ENCODE measurements around the gene CD300LF.

Gene CD300LF

DNA sequence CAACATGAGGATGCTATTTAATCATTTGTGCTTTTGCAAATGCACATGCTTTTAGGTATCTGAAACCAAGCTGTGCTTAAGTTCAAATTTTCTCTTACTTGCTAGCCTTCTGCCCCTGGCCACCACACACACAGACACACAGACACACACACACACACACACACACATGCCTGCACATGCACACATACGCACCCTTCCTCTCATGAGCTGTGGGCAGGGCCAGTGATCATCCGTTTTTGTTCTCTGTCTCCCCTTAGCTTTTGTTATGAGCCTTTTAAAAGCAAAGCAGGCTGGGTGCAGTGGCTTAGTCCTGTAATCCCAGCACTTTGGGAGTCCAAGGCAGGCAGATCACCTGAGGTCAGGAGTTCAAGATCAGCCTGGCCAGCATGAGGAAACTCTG is 34.2 kb downstream of the CD300LF start:
- H3K27me3 Mint-ChIP-seq, result peaks cover 25 to 33% of the 10 kb centered on the region in 2 donors

DNA sequence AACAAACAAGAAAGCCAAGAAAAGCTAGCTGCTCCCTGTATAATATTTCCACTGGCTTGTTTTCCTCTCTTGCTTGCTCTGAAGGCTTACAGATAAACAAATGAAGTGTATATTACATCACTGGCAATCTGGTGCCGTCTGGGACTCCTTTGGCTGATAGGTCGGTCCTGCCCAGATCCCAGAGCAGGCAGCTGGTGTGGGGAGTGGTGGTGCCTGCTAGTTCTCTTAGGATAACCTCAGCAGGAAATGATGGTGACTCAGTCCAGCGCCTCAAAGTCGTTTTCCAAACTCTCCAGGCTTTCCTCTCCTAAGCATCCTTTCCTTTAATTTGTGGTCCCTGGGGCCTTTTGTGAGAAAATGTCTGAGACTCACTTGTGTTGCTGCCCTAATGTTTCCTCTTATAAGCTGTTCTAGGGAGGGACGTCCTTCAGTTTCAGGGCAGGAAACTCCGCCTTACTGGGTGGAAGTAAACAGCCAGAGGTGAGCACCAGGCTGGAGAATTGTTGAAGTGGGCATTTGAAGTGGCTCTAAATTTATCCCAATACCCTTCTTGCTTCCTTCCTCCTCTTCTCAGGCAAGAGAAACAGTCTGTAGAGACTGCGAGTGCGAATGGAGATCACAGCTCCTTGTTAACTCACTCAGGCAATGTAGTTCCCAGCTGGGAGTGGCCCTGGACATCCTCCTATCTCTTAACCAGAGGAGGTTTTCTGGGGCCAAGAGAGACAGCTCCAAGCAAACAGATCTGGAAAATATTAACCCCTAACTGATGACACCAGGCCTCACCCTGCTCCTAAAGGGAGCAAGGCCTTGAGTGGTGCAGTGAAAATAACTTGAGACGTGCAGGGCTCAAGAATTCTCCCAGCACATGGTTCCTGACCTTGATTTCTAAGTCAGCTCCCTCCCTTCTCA is 34.9 kb downstream of the CD300LF start:
- no peaks in the 10 kb centered on the region for H3K36me3 Mint-ChIP-seq
- H3K9me3 Mint-ChIP-seq, result no peaks in the 10 kb centered on the region
- H3K27ac Mint-ChIP-seq, result peak overlapping the region; percentile 14
- peaks cover 24 to 33% of the 10 kb centered on the region in 2 donors for H3K27me3 Mint-ChIP-seq
- H3K4me3 Mint-ChIP-seq, result no peak overlapping the region
- DNase-seq (no peak), ATAC-seq (replicated peaks) (no peak)
- peaks cover 14 to 22% of the 10 kb centered on the region in 2 donors for H3K4me1 Mint-ChIP-seq

More for the DNA sequence above, 34.2 kb downstream of the CD300LF start:
- DNase-seq, result no peak
- Mint-ChIP-seq H3K9me3 (no peaks in the 10 kb centered on the region), H3K4me3 (no peak overlapping the region), H3K36me3 (no peaks in the 10 kb centered on the region), H3K27ac (no peak overlapping the region), H3K4me1 (peaks cover 14 to 22% of the 10 kb centered on the region in 2 donors)
- ATAC-seq (replicated peaks), result peak in 1 of 2 donors; percentile 16

DNA sequence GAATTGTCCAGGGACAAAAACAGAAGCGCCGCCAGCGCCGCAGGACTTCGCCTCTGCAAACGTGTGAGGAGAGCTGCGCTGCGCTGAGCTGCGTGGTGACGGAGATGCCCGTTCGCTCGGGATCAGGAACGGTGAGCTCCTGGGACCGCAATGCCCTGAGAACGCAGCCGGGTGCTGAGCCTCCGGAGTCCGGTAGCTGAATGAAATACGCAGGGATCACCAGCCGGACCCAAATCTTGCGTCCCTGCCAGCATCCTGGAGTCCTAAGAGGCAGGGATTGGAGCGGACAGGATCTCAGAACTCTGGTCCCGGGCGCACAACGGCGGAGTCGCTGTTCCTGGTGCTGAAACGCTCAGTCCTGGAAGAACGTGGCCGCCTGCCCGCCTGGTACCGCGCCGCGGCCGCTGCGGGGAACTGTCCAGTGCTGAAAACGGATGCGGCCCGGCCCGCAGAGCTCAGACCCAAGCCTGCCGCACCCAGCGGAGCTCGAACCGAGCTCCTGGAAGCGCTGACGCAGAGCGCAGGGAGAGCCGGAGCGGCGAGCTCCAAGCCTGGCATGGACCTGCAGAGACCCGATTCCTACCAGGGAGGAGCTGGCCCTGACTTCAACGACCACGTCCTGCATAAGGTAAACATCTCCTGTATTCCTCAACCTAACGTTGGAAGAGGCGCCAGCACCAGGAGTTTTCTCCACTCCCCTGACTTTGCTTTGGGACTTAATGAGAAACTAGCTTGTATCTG is 41.5 kb downstream of the CD300LF start:
- Mint-ChIP-seq H3K9me3 (peaks cover 0 to 2% of the 10 kb centered on the region in 2 donors), H3K4me3 (no peak overlapping the region), H3K27ac (no peak overlapping the region), H3K27me3 (peaks cover 57 to 72% of the 10 kb centered on the region in 2 donors), H3K36me3 (peaks cover 2 to 3% of the 10 kb centered on the region in 2 donors), H3K4me1 (no peaks in the 10 kb centered on the region)
- ATAC-seq (replicated peaks) (peak; percentile 75 to 79), DNase-seq (peak; percentile 13)

DNA sequence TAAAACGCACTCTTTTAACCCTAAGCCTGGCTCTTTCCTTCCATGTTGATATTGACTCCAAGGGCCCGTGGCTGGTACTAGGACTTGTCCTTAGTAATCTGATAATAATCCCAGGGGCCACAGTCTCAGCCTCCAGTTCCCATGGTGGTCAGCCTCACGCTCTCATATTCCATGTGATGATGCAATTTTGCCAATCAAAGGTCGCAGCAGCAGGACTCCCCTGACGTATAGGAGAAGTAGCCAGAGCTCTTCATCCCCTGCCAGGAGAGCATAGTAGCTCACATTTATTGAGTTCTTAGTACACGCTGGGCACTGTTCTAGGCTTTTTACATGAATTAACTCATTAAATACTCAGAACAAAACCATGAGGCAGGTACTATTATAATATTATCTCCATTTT is 42.4 kb downstream of the CD300LF start:
- peaks cover 2 to 3% of the 10 kb centered on the region in 2 donors for H3K36me3 Mint-ChIP-seq
- H3K27ac Mint-ChIP-seq, result no peak overlapping the region
- H3K27me3 Mint-ChIP-seq, result peaks cover 58 to 73% of the 10 kb centered on the region in 2 donors
- H3K4me3 Mint-ChIP-seq, result no peak overlapping the region
- DNase-seq, result no peak
- no peak for ATAC-seq (replicated peaks)
- H3K4me1 Mint-ChIP-seq, result no peaks in the 10 kb centered on the region
- peaks cover 0 to 2% of the 10 kb centered on the region in 2 donors for H3K9me3 Mint-ChIP-seq

DNA sequence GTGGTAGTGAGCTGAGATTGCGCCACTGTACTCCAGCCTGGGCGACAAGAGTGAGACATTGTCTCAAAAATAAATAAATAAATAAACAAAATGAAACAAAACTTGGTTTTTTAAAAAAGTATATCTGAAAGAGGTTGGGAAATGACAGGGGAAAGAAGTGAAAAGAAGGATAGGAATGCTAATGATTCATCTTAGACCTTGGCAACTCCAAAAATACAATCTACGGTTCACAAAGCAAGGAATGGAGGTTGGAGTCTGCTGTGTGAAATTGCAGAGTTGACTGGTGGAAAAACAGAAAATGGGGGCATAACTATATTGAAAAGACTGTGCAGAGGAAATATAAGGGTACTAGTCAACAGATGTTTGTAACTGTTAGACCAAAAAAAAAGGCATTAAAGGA is 49.2 kb downstream of the CD300LF start:
- peaks cover 53 to 72% of the 10 kb centered on the region in 2 donors for H3K27me3 Mint-ChIP-seq
- H3K9me3 Mint-ChIP-seq, result peaks cover 2 to 4% of the 10 kb centered on the region in 2 donors
- peaks cover 0 to 5% of the 10 kb centered on the region in 2 donors for H3K4me1 Mint-ChIP-seq
- ATAC-seq (replicated peaks) (no peak), DNase-seq (no peak)
- no peak overlapping the region for H3K4me3 Mint-ChIP-seq
- H3K27ac Mint-ChIP-seq, result no peak overlapping the region
- no peaks in the 10 kb centered on the region for H3K36me3 Mint-ChIP-seq

DNA sequence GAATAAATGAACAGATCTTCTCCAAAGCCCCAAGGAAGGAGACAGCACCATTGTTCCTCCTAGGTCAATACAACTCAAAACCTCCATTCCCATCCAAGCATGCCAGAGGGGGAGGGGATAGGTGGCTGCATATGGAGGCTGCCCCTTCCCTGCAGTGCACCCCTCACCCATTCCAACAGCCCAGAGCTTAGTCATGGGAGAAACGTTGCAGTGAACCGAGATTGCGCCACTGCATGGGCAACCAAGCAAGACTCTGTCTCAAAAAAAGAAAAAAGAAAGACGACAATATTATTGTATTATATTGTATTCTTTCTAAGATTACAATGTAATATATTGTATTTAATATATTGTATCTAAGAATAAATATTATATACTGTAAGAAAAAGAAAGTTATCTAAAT is 52.8 kb downstream of the CD300LF start:
- no peaks in the 10 kb centered on the region for H3K36me3 Mint-ChIP-seq

DNA sequence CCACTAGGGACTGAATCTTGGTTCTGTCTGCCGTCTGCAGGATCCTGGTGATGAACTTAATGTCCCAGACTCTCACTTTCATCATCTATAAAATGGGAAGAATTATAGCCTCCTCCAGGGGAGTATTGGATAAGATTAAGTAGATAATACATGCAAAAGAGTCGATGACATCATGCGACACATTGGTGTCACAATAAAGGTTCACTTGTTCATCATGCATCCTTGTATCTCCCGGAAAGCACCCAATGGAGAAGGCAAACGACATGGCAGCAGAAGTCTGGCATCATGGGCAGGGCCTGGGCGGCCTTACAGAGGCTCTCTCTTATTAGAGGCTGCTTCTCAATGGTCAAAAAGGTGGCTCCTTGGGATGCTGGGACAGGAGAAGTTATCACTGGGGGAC is 54.1 kb downstream of the CD300LF start:
- Mint-ChIP-seq H3K4me1 (peaks cover 4 to 11% of the 10 kb centered on the region in 2 donors), H3K4me3 (no peak overlapping the region), H3K36me3 (no peaks in the 10 kb centered on the region), H3K27ac (no peak overlapping the region), H3K27me3 (peaks cover 41 to 70% of the 10 kb centered on the region in 2 donors), H3K9me3 (peaks cover 2 to 4% of the 10 kb centered on the region in 2 donors)
- DNase-seq (no peak), ATAC-seq (replicated peaks) (no peak)

More for the DNA sequence above, 52.8 kb downstream of the CD300LF start:
- no peak overlapping the region for H3K4me3 Mint-ChIP-seq
- H3K4me1 Mint-ChIP-seq, result peaks cover 4 to 14% of the 10 kb centered on the region in 2 donors
- peaks cover 47 to 79% of the 10 kb centered on the region in 2 donors for H3K27me3 Mint-ChIP-seq
- ATAC-seq (replicated peaks), result no peak
- H3K9me3 Mint-ChIP-seq, result peaks cover 2 to 4% of the 10 kb centered on the region in 2 donors
- DNase-seq, result no peak
- H3K27ac Mint-ChIP-seq, result no peak overlapping the region

DNA sequence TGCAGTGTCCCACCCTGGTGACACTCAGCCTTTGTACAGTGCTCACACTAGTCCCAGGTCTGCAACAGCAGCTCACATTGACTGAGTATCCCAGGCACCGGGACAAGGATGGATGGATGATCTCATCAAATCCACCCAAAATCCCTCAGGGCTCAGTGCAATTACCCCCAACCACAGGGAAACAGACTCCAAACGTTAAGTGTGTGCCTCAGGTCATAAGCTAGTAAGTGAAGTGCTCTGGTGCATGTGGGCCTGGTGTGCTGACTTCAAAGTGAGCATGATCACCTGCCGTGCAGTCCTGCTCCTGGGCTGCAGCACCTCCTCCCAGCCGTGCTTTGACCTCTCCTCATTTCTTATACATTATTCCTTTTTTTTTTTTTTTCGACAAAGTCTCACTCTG is 58.0 kb downstream of the CD300LF start:
- Mint-ChIP-seq H3K27me3 (peaks cover 52 to 72% of the 10 kb centered on the region in 2 donors), H3K4me3 (no peak overlapping the region), H3K9me3 (no peaks in the 10 kb centered on the region), H3K4me1 (peaks cover 4 to 8% of the 10 kb centered on the region in 2 donors), H3K27ac (no peak overlapping the region), H3K36me3 (no peaks in the 10 kb centered on the region)
- DNase-seq (no peak), ATAC-seq (replicated peaks) (no peak)

DNA sequence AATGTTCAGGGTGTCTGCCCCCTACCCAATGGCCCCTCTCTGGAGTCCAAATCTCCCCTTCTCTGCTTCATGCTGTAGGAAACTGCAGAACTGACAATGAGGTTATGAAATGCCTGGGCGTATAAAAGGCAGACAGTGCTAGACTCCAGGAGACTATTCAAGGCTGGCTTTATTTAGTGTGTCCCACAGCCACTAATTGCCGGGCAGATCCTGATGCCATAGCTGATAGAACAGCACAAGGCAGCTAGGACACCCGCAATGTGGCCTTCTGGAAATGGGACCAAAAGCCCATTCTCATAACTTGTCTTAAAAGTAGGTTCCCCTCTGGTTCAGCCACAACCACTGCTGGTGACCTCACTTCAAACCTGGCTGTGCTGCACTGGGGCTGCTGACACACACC is 60.7 kb downstream of the CD300LF start:
- Mint-ChIP-seq H3K27me3 (peaks cover 53 to 72% of the 10 kb centered on the region in 2 donors), H3K9me3 (no peaks in the 10 kb centered on the region)

DNA sequence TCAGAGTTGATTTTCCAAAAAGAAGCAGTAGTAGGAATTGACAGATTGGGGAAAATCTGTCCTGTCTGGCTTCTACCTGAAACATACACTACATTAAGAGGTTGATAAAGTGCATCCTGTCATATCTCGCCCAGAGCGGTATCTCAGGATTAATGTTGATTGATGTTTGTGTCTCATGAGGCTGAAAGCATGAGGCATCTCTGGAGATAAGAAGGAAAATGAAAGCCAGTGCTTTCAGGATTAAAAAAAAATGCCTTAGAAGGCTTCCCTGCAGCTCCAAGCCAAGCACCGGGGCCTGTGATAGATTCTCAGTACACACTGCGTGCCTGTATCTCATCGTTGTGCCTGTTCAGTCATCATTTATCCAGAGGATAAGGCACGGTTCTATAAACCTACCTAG is 62.8 kb downstream of the CD300LF start:
- H3K36me3 Mint-ChIP-seq, result no peaks in the 10 kb centered on the region
- H3K9me3 Mint-ChIP-seq, result no peaks in the 10 kb centered on the region
- DNase-seq, result no peak
- peaks cover 4 to 11% of the 10 kb centered on the region in 2 donors for H3K4me1 Mint-ChIP-seq
- H3K27ac Mint-ChIP-seq, result no peak overlapping the region
- no peak for ATAC-seq (replicated peaks)
- H3K27me3 Mint-ChIP-seq, result peaks cover 65 to 72% of the 10 kb centered on the region in 2 donors
- H3K4me3 Mint-ChIP-seq, result no peak overlapping the region

More for the DNA sequence above, 60.7 kb downstream of the CD300LF start:
- no peak overlapping the region for H3K27ac Mint-ChIP-seq
- H3K4me3 Mint-ChIP-seq, result no peak overlapping the region
- no peaks in the 10 kb centered on the region for H3K36me3 Mint-ChIP-seq
- DNase-seq (no peak), ATAC-seq (replicated peaks) (no peak)
- peaks cover 0 to under 1% of the 10 kb centered on the region in 2 donors for H3K4me1 Mint-ChIP-seq

DNA sequence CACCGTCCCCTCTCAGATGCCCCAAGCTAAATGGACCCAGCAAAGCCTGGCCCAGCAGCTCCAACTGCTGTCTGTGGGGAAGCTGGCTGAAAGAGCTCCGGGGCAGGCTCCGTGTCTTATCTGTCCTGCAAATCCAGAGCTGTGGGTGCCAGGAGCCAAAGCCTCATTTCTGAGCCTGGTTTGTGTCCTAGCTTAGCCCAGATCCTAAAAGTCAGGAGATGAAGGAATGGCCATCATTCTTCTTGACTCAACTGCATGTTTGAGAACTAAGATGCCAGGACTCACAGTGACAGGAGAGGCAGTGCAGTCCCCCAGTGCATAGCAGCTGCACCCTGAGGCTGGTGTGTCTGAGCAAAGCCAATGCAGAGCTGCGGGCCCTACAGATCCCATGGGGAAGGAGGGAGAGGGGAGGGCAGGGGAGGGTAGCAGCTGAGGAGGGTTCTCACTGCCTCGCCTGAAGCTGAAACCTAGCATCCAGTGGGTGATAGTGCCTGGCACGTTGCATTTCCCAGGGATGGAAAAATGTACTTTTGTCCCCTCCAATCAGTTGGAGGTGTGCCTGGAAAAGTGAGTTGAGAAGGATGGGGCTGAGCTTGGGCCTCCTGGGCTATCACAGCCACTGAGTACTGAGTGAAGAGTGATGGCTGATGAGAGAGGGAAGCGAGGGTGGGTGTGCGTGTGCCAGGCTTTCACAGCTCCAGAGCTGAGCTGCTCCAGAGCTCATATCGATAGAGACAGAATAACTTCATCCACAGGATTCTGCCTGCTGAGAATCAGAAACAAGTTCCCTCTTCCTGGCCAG is 64.7 kb downstream of the CD300LF start:
- H3K27me3 Mint-ChIP-seq, result peaks cover 64 to 80% of the 10 kb centered on the region in 2 donors
- H3K36me3 Mint-ChIP-seq, result no peaks in the 10 kb centered on the region
- H3K27ac Mint-ChIP-seq, result no peak overlapping the region
- ATAC-seq (replicated peaks) (no peak), DNase-seq (no peak)
- H3K4me3 Mint-ChIP-seq, result no peak overlapping the region
- peaks cover 9 to 24% of the 10 kb centered on the region in 2 donors for H3K4me1 Mint-ChIP-seq
- no peaks in the 10 kb centered on the region for H3K9me3 Mint-ChIP-seq

DNA sequence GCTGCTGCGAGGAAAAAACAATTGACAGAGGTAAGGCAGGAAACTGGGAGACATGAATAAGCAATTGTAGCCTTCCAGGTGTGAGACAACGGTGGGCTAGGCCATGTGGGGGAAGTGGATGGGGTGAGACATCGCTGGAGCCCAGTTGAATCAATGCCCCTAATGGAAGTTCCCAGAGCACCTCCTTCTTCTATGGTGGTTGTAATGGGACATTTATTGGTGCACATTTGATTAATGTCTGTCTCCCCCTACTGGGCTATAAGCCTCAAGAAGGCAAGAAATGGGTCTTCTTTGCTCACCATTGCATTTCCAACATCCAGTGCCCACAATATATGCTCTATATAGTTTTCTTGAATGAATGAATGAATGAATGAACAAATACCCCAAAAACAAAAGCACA is 66.5 kb downstream of the CD300LF start:
- DNase-seq, result no peak
- ATAC-seq (replicated peaks), result peak; percentile 28 to 59
- H3K9me3 Mint-ChIP-seq, result no peaks in the 10 kb centered on the region
- H3K27me3 Mint-ChIP-seq, result peaks cover 59 to 71% of the 10 kb centered on the region in 2 donors
- peaks cover 24 to 43% of the 10 kb centered on the region in 2 donors for H3K4me1 Mint-ChIP-seq
- no peaks in the 10 kb centered on the region for H3K36me3 Mint-ChIP-seq
- no peak overlapping the region for H3K27ac Mint-ChIP-seq
- no peak overlapping the region for H3K4me3 Mint-ChIP-seq

DNA sequence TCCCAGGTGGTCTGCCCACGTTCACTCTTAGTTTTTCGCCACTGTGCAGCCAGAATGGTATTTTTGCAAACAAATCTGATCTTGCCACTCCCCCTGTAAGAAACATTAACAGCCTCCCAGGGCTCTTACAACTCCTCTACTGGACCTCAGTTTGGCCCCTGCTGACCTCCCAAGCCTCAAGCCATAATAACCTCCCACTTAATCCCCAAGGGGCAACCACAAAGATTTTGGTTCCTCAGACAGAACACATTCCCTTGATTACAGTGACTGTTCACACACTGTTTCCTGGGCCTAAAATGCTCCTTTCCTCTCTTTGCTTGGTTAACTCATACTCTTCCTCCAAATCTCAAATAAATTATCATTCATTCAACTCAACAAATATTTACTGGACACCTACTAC is 67.7 kb downstream of the CD300LF start:
- ATAC-seq (replicated peaks) (no peak), DNase-seq (no peak)
- Mint-ChIP-seq H3K27ac (no peak overlapping the region), H3K4me1 (peaks cover 36 to 55% of the 10 kb centered on the region in 2 donors), H3K36me3 (no peaks in the 10 kb centered on the region), H3K27me3 (peaks cover 49 to 59% of the 10 kb centered on the region in 2 donors), H3K4me3 (no peak overlapping the region), H3K9me3 (no peaks in the 10 kb centered on the region)

DNA sequence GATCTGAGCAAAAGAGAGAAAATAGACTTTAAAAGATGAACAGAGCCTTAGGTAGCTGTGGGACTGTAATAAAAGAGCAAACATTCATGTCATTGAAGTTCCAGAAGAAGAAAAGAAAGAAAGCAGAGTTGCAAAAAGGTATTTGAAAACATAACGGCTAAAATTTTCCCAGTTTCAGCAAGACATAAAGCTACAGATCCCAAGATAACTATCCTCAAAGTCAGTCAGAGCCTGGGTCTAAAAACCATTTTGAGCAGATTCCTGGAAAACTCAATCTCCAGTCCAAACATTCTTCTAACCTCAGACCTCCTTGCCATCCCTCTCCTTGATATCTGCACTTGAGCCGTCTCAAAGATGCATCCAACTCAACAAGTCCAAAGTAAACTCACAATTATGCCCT is 68.3 kb downstream of the CD300LF start:
- Mint-ChIP-seq H3K36me3 (no peaks in the 10 kb centered on the region), H3K27me3 (peaks cover 45 to 54% of the 10 kb centered on the region in 2 donors), H3K4me3 (no peak overlapping the region), H3K4me1 (peaks cover 41 to 61% of the 10 kb centered on the region in 2 donors), H3K27ac (no peak overlapping the region), H3K9me3 (no peaks in the 10 kb centered on the region)
- ATAC-seq (replicated peaks), result no peak
- DNase-seq, result no peak

Measured in stimulated activated naive B cell treated with anti-CD40 and anti-IgM and Interleukin-4, amounts not matched to agents 10 μg/mL and 1 μg/mL and 100 μg/mL, for 72 hours (primary cell).